Measurements from ENCODE around the gene SREBF1. TPM values are rescaled to one million over a fixed set of nuclear protein-coding genes. Genes with fewer than 3 reads are reported as not detected.

SREBF1 gene
- total RNA-seq, 4 donors from 2014 or later = 16.1 to 90.7 (median 56.1) TPM

- no peaks in the 10 kb centered on the region for H3K9me3 ChIP-seq
- peaks cover 4 to 46% (median 25%) of the 10 kb centered on the region in 3 donors for H3K4me1 ChIP-seq
- H3K36me3 ChIP-seq = peaks cover 0 to 42% of the 10 kb centered on the region in 2 donors
- no peak for ATAC-seq
- H3K27me3 ChIP-seq = no peaks in the 10 kb centered on the region
- no peak overlapping the region for H3K27ac ChIP-seq
- 80% methylated on average over 1 of the region's 8 CpGs; no CpG with 5 or more reads in 1 of the 2 donors for WGBS, 2 donors (ENCODE audit: low coverage in 1 of 2)
- no peak overlapping the region for H3K4me3 ChIP-seq
- TF ChIP-seq EP300 (IDR thresholded peaks at IDR 0.05) (no peak), CTCF (IDR thresholded peaks at IDR 0.05) (no peak)
Observed at GRCh38 chr17:17846645-17847044, 9.9 kb upstream of the SREBF1 start.

GRCh38 chr17:17846003-17846402, 9.2 kb upstream of the SREBF1 start:
- Histone ChIP-seq H3K9me3 (no peaks in the 10 kb centered on the region), H3K4me1 (peaks cover 4 to 48% (median 25%) of the 10 kb centered on the region in 3 donors), H3K27ac (no peak overlapping the region), H3K36me3 (peaks cover 0 to 37% of the 10 kb centered on the region in 2 donors), H3K27me3 (no peaks in the 10 kb centered on the region), H3K4me3 (no peak overlapping the region)
- ATAC-seq = no peak
- 80% methylated on average over 1 of the region's 8 CpGs; no CpG with 5 or more reads in 1 of the 2 donors for WGBS, 2 donors (ENCODE audit: low coverage in 1 of 2)
- TF ChIP-seq EP300 (IDR thresholded peaks at IDR 0.05) (no peak), CTCF (IDR thresholded peaks at IDR 0.05) (no peak), POLR2A (IDR thresholded peaks at IDR 0.05) (no peak), POLR2AphosphoS5 (IDR thresholded peaks at IDR 0.05) (no peak)

- WGBS, 2 donors (ENCODE audit: low coverage in 1 of 2) = no CpG with 5 or more reads among the region's 13 CpGs
- Histone ChIP-seq H3K36me3 (peaks cover 0 to 32% of the 10 kb centered on the region in 2 donors), H3K27ac (no peak overlapping the region), H3K9me3 (no peaks in the 10 kb centered on the region), H3K27me3 (no peaks in the 10 kb centered on the region), H3K4me1 (peaks cover 4 to 48% (median 30%) of the 10 kb centered on the region in 3 donors), H3K4me3 (no peak overlapping the region)
- no peak for TF ChIP-seq POLR2AphosphoS5 (IDR thresholded peaks at IDR 0.05)
- ATAC-seq = no peak
Observed at GRCh38 chr17:17845046-17845775, 8.4 kb upstream of the SREBF1 start.

GRCh38 chr17:17844500-17844899, 7.7 kb upstream of the SREBF1 start:
- WGBS, 2 donors (ENCODE audit: low coverage in 1 of 2) = 92 to 94% methylated on average over 2 to 3 of the region's 6 CpGs
- ATAC-seq = no peak
- H3K4me1 ChIP-seq = peaks cover under 1 to 47% (median 26%) of the 10 kb centered on the region in 3 donors

GRCh38 chr17:17844079-17844478, 7.3 kb upstream of the SREBF1 start:
- no peak for ATAC-seq
- Histone ChIP-seq H3K27me3 (no peaks in the 10 kb centered on the region), H3K9me3 (no peaks in the 10 kb centered on the region), H3K36me3 (peaks cover 0 to 32% of the 10 kb centered on the region in 2 donors), H3K27ac (no peak overlapping the region), H3K4me1 (peaks cover 0 to 47% (median 26%) of the 10 kb centered on the region in 3 donors), H3K4me3 (no peak overlapping the region)
- no CpG with 5 or more reads among the region's 7 CpGs for WGBS, 2 donors (ENCODE audit: low coverage in 1 of 2)
- TF ChIP-seq CTCF (IDR thresholded peaks at IDR 0.05) (no peak), EP300 (IDR thresholded peaks at IDR 0.05) (no peak), POLR2AphosphoS5 (IDR thresholded peaks at IDR 0.05) (no peak), POLR2A (IDR thresholded peaks at IDR 0.05) (no peak)

More at GRCh38 chr17:17844500-17844899, 7.7 kb upstream of the SREBF1 start:
- Histone ChIP-seq H3K9me3 (no peaks in the 10 kb centered on the region), H3K27ac (no peak overlapping the region), H3K36me3 (peaks cover 0 to 32% of the 10 kb centered on the region in 2 donors), H3K27me3 (no peaks in the 10 kb centered on the region), H3K4me3 (no peak overlapping the region)
- TF ChIP-seq EP300 (IDR thresholded peaks at IDR 0.05) (no peak), POLR2AphosphoS5 (IDR thresholded peaks at IDR 0.05) (no peak), POLR2A (IDR thresholded peaks at IDR 0.05) (no peak), CTCF (IDR thresholded peaks at IDR 0.05) (no peak)
